Astrocyte of the hippocampus (primary cell): ENCODE data around the gene NKAIN2.
"Not testable (repeated sequence)": the region's sequence is repeated elsewhere in the genome, so short reads cannot be mapped to it uniquely, and the experiment has no call there.

Source experiments
- DNase-seq: peaks from one replicate; pipeline ENCODE4 v3.0.0; 2011; ENCODE audit warnings: low read depth, low spot score

NKAIN2 gene

DNA sequence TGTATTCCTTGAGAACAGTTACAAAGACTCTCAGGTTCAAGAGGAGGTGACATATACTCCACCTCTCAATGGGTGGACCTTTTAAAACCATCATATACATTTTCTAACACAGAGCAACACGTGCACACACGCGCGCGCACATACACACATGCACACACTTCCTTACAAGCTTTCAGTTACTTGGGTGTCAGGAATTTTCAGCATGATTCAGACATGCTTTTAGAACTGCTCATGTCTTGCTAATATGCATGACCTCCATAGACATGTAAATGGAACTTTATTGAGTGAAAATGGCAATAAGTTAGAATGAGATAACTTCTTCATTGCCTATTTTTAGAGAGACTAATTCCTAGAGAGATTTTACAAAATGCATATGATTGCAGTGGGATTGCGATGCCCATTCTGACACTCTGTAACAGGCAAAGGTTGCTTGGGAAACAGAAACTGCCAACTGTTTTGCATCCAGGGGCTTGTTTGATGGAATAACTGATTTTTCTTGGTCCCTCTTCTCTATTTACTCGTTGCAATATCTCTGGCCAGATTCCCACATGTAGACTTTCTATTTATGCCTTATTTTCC, 627.2 kb downstream of the NKAIN2 start:
- peak; percentile 18 for DNase-seq

DNA sequence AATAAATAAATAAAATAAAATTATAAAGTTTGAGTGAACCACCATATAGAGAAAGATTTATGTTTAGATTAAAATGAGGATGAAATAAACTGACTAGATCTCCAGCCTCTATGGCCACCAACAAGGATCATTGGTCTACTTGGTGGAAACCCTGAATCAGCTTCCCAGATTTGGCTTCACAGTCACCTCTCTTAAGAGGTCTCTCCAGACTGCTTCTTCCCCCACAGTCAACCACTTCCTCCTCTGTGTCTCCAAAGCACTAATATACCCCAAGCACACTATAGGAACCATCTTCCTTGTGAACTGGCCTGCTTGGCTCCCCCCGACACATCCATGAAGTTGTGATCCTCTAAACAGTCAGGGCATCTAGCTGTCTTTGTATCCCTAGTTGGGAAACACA, 629.0 kb downstream of the NKAIN2 start:
- DNase-seq: no peak

DNA sequence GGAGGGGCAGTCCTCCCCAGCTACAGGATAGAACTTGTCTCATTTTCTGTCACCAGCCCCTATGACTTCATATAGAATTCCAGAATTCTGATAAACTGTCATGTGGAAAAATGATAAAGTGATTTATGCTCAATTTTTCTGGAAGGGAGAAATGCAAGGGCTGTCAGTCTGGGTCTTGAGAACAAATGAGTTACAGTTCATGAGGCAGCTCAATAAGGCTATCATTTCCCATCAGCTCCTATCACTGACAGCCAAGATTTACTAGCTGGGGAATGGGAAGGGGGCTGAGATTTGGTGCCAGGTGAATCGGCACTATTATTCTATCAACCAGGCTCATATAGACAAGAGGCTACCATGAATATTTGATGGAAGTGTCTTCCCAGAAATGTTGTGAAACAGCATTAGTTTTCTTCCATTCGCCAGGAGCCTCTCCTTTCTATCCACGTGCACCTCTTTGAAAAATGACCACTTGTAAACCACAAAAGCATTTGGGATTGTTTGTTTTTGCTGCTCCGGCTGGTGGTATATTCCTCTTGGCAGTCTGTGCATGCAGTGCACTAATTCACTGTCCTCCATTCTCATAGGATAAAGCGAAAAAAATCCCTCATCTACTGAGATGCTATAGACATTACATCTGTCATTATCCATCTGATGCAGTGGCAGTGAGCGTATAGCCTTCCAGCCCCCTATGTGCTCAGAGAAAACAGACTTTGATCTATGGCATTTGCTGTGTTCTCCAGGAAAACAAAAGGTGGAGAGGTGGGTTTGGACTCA, 629.9 kb downstream of the NKAIN2 start:
- DNase-seq: peak; percentile 33

DNA sequence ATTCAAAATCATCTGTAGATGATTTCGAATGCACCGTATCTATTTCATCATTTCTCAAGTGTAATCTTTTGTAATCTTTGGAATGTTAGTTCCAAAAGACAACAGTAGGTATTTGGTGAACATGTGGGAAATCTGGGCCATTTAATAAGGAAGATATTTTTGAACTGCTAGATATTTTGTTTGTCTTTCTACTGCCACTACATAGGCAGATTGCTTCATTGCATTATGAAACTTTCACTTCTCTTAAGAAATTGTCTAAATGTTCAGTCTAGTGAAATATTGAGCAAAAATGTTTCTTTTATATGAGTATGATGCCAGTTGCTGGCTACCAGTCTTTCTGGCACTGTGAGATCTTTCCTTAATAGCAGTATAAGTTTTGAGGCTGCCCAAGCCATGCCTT, 630.8 kb downstream of the NKAIN2 start:
- DNase-seq: no peak

- DNase-seq: no peak
Measured at GRCh38 chr6:124436803-124437202, 633.1 kb downstream of the NKAIN2 start.

GRCh38 chr6:124438546-124439065, 634.9 kb downstream of the NKAIN2 start:
- DNase-seq: no peak

- no peak for DNase-seq
Measured at GRCh38 chr6:124441450-124441849, 637.8 kb downstream of the NKAIN2 start.

DNA sequence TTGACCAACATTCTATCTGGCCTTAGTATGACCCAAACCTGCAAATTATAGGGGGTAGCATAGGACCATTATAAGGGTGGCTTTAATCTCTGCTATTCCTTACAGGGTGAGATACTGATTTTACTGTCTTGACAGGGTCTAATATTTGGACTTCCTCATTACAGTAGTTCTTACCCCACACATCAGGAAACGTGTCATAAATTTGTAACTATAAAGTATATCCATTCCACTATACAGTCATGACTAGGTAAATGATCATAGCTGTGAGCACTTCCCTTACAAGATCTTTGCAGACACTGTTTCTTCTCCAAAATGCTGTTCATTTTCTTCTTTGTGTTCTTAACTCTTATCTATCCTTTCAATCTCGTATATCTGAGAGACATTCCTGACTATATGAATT, 639.9 kb downstream of the NKAIN2 start:
- DNase-seq: no peak

DNA sequence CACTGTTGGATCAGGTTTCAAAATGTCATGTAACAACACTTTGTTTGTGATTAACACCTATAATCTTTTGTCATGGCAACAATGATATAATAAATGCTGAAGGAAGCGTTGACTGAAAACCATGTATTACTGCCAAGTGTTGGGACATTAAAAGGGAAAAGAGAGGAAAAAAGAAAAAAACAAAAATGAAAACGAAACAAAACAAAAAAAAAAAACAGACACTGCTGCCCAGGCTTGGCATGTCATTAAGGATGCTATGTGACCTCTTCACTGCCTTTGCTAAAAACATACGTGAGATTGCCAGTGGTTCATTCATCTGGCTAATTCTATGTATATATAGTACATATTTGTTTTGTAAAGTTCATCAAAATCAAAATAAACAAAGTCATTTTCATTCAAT, 641.9 kb downstream of the NKAIN2 start:
- no peak for DNase-seq

DNA sequence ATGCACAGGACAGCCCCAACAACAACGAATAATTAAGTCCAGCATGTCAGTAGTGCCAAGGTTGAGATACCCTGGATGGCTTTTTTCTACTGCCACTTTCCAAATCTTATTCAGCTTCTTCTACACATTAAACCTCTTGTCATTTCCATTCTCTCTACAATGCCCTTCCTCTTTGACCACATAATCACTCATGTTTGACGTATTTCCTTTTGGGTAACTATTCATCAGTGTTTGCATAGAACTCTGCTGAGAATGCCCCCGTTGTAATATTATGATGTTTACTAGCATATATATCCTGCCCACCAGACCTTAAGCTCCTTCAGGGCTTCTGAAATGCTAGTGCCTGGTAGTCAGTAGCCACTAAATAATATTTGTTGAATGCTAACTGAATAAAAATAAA, 643.3 kb downstream of the NKAIN2 start:
- no peak for DNase-seq

DNA sequence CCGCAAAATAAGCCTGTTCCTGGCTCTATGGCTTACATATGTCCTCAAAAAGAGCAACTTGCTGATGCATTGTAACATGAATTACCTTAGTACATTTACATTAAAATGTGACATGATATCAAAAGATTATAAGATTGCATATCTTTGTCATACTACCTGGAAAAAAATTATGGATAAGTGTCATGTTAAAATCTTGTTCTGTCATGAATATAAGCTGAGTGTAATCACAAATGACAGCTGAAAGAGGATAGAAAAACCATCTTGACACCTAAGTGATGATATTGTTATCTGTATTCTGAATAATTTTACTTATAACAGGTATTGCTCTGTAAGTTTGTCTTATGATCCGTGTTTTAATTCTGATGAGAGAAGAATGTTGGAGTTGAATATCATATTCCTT, 655.6 kb downstream of the NKAIN2 start:
- DNase-seq: no peak

DNA sequence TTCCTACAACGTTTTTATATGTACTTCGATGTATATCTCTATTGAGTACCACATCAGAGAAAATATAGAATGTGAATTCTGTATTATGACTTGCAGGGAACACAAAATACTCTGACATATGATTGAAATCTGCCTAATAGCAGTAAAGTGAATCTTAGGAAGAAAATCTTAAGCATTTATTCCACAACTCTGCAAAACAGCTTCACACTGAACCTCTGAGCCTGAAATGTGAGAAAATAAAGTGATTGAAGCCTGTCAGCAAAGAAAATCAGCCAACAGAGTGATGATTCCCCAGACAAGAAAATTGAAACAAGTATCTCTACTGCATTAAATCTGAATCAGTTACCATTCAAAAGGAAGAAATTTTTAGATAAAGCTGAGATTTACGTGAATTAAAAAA, 659.1 kb downstream of the NKAIN2 start:
- DNase-seq: no peak

DNA sequence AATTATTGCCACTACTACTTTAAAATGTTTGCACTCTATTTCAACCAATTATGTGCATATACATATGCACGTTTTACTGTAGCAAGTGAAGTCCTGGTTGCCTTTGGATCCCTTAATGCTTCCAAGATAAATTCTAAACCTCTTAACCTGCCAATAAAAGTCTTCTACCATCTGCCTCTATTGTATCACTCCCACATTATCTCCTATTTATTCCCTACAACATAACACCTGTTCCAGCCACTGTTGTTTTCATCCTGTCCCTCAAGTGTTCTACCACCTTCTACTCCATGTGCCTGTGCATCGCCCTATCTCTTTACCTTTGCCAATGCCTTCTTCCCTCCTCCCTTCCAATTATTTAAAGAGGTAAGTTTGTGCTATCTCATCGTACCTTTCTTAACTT, 659.6 kb downstream of the NKAIN2 start:
- no peak for DNase-seq

DNA sequence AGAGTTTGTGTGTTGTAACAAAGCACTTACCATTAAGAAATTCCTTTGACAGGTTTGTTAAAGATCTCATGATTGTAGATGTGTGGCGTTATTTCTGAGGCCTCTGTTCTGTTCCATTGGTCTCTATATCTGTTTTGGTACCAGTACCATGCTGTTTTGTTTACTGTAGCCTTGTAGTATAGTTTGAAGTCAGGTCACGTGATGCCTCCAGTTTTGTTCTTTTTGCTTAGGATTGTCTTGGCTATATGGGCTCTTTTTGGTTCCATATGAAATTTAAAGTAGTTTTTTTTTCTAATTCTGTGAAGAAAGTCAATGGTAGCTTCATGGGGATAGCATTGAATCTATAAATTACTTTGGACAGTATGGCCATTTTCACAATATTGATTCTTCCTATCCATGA, 660.9 kb downstream of the NKAIN2 start:
- not testable (repeated sequence) for DNase-seq

GRCh38 chr6:124466949-124467348, 663.3 kb downstream of the NKAIN2 start:
- peak; percentile 24 for DNase-seq

GRCh38 chr6:124467366-124467765, 663.7 kb downstream of the NKAIN2 start:
- no peak for DNase-seq

GRCh38 chr6:124470803-124471202, 667.1 kb downstream of the NKAIN2 start:
- DNase-seq: no peak

- DNase-seq: no peak
Measured at GRCh38 chr6:124475176-124475575, 671.5 kb downstream of the NKAIN2 start.

GRCh38 chr6:124478906-124479305, 675.2 kb downstream of the NKAIN2 start:
- DNase-seq: no peak

GRCh38 chr6:124479991-124480430, 676.3 kb downstream of the NKAIN2 start:
- peak; percentile 82 for DNase-seq

DNA sequence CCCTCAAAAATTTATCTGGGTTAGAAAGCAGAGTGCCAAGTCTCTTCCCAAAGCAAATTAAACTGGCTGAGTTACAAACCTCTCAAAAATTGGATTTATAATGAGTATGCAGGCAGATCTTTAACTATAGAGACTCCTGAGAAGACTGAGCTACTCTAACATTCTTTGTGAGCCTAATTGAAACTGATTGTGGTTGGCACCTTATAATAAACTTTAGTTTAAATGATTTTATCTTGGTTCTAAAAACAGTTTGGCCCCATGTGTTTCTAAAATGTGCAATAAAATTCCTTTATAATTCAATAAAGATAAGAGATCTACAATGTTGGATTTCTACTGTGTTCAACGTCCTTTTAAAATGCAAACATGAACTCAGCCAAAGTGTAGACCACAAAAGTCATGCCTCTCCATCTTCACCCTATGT, 678.4 kb downstream of the NKAIN2 start:
- peak; percentile 61 for DNase-seq

GRCh38 chr6:124487623-124488431, 684.2 kb downstream of the NKAIN2 start:
- DNase-seq: peak; percentile 79
